HG02938 (cell line): ENCODE data around the gene METTL22.
A peak's percentile ranks its signal among the peaks of the same experiment; 100 is the strongest.
"Not testable (repeated sequence)": the region's sequence is repeated elsewhere in the genome, so short reads cannot be mapped to it uniquely, and the experiment has no call there.

Experiments used
- ATAC-seq: cut with Tn5 transposase; IDR thresholded peaks from one replicate; pipeline ENCODE4 v1.9.1; 2021; ENCODE audit warnings: mild to moderate bottlenecking, moderate library complexity; ENCODE audit not compliant: unreplicated experiment

Gene METTL22

DNA sequence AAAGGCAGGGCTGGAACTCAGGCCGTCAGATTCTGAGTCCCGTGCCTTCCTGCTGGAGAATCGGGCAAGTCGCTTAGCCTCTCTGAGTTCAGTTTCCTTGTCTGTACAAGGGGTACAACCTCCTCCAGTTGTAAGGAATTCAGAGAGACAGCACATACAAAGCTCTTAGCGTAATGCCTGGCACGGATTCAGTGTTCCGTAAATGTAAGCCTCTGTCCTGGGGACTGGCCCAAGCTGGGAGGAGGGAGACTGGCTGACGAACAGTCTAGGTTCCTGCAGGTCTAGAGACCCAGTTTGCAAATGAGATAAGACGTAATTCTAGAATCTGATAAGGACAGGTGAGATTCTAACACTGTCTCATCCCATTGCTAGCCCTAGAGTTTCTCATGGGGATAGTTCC, 9.9 kb downstream of the METTL22 start:
- ATAC-seq: no peak

DNA sequence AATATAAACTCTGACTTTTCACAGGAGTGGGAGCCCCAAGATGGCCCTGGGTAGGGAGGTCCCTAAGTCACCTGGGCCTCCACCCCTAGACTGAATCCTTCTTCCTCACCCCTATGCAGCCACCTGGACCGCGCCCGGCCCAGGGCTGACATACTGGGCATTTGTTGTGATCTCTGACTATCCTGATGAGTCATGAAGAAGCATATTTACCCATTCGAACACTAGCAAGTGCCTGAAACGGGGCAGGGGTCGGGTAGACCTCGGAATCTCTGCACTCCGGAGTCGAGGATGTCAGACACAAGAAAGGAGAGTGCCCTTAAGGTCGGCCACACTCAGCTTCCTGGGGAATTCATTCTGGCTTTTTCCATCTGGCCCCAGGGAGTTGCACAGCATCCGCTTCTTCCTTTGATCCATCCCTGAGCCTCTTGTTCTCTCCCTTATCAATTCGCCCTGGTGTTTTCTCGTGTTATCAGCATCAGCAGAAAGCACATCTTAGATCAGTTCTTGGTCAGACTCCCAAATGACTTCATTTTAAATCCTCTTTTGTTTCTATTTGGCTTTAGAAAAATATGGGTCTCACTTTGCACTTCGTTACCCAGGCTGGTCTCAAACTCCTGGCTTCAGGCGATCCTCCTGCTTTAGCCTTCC, 10.4 kb downstream of the METTL22 start:
- ATAC-seq: no peak

DNA sequence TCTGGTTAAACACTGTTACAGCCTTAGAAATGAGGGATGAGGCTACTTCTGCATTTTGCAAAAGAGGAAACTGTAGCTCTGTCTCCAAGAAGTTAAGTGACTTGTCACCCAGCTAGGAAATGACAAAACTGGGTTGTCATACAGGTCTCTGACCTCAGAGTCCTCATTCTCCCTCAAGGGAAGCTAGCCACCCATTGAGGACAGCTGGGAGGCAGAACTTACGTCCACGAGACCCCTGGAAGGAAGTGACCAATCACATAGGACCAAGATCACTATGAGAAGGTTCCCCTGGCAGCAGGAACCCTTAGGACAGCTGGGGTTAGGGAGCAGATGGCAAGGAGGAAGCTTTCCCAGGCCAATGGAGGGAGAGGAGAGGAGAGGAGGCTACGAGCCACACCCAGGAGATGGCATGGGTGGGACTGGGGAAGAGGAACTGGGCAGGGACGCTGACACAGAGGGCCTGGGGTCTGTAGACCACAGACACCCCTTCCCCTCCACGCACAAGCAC, 11.2 kb downstream of the METTL22 start:
- no peak for ATAC-seq

DNA sequence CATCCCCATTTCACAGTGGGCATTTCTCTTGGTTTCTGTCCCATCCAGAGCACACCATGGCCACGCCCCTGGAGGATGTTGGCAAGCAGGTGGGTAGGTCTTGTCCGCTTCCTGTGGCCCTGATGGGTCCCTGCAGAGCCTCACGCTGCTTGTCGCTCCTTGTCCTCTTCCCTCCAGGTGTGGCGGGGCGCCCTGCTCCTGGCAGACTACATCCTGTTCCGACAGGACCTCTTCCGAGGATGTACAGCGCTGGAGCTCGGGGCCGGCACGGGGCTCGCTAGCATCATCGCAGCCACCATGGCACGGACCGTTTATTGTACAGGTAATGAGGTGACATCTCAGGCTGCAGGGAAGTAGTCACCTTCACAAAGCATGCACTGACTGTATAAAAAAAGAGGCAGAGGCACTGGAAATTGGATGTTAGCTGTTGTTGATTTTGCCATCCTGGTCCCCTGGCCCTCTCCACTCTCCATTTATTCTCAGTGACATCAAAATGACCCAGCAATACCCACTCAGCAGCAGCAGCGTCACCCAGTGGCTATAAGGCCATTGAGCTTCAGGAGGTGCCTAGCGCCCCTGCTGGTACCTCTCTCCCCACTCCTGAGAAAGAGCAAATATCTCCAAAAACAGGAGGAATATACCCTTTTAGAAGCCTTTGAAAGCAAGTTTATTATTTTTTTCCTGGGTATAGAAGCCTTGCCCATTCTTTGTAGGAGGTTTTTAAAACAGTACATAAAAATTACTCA, 13.7 kb downstream of the METTL22 start:
- no peak for ATAC-seq

DNA sequence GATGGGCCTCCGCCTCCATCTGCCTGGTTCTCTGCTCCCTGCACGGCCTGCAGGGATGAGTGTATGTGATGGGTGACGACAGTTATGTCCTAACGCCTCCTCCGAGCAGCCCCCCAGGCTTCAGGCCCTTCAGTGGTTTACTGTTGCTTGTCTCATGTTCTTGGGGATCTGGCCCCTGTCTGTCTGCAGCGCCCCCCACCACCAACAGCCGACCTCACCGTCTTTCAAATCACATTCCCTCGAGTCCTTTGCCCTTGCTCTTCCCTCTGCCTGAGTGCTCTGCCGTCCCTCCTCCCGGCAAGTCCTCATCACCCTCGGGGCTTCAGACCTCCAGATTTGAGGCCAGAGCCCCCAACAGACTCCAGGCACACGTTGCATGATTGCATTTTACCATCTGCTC, 18.2 kb downstream of the METTL22 start:
- ATAC-seq: no peak

DNA sequence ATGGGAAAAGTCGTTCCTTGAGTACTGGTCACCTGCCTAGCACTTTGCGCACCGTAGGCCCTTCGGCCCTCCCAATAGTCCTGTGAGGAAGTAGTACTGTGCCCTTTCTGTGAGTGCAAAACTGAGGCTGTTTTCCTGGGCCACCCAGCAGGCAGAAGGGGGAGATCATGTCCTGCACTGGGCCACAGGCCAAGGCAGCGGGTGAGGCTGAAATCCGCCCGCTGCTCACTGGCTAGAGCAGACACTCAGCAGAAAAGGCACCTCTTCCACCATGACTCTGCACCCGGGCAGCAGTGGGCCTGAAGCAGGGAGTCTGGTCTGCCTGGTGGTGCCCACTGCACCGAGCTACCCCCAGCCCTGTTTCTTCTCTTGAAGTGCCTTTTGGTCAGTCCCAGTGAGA, 20.2 kb downstream of the METTL22 start:
- no peak for ATAC-seq

DNA sequence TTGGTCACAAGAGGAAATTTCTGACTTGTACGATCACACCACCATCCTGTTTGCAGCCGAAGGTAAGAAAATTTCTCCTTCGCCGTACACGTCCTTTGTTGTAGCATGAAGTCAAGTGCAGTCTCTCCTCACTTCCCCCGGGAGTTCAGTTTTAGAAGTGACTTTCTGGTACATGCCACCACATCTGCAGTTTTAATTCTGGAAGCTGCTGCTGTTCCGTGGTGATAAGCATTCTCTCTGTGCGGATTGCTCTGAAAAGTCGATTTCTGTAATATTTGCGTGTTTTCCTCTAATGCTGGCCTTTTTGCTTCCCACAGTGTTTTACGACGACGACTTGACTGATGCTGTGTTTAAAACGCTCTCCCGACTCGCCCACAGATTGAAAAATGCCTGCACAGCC, 20.6 kb downstream of the METTL22 start:
- ATAC-seq: no peak

DNA sequence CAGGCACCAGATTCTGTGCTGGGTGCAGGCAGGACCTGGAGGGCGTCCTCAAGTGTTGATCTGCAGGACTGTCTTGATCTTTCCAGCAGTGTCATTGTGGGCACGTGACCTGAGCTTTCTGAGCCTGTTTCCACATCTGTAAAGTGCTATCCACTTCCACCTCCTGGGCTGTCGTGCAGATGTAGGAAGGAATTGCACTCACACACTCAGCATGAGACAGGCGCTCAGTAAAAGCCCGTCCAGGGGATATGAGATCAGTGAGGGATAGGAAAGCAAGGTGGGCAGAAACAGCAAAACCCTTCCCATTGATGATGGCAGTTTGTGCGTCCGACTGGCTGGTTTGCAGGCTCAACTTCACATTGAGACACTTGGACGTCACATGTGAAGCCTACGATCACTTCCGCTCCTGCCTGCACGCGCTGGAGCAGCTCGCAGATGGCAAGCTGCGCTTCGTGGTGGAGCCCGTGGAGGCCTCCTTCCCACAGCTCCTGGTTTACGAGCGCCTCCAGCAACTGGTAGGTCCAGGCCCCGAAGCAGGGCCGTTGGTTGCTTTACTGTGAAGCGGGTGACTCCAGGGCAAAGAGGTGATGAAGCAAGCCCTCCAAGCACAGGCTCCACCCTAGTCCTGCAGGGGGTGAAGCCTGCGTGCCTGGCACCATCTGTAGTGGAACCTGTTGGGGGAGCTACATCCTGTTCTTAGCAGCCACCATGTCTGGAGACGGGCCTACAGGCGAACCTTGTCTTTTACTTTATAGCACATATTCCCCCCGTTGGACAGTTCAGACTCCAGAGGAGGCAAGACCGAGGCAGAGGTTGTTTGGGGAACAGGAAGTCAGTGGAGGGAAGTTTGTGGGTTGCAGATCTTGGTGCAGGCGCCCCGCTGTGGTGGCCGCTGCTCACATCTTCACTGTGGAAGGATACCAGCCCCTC, 23.0 kb downstream of the METTL22 start:
- no peak for ATAC-seq

DNA sequence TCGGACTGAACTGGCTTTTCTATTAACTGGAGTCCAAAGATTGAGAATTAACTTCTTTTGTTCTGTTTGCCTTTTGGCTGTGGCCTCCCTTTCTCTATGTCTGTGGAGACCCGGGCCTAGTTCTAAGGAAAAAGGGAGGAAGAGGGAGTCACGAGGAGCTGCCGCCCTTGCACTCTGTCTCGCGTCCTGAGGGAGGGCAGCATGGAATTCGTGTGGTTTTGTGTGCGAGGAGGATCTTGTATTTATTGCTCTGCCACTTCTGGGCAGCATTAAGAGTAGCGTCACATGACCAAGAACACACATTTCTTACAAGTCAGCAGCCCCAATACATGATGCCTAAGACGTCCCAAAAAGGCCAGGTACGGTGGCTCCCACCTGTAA, 23.6 kb downstream of the METTL22 start:
- no peak for ATAC-seq

DNA sequence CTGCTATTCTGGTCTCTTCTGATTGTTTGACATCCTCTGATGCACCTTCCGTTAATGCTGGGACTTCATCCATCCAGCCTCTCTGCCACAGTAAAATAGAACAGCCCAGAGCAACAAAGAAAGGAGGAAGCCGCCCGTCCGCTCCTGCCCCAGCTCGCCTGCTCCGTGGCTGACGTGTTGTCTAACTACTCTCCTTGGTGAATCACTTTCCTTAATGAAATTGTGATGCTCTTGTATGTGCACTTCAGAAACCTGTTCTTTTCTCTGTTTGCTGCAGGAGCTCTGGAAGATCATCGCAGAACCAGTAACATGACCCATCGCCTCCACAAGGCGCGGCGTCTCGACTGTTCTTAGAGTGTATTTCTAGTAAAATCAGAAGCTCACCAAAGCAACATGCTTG, 24.3 kb downstream of the METTL22 start:
- ATAC-seq: no peak

DNA sequence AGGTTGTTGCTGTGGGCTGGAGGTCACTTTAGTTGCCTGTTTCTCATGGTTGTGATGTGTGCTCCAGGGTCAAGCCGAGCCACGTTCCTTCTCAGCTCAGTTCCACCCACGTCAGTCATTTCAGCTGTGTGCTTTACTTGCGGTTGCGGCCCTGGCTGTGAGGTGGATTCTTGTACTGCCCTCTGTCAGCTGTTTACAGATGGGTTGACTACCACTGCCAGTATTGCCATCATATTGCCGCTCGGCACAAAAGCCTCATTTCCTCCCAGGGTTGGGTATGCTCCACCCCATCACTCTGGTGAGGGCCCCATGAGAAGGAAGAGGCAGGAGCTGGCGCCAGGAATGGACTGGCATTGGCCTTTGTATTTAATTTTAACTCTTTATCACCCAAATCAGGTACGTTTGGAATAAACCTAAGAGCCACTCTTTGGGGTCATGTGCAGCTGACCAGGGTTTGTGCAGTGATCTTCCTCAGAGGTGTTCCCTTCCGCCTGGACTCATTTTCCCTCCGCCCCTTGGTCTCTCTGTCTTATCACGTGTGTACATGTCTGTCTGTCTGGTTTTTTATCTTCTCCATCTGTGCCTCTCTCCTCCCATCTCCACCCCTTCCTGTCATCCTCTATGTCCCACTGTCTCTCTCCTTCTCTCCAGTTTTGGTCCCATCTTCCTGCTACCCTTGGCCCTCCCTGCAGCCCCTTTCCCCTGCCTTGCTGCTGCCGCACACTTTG, 25.0 kb downstream of the METTL22 start:
- ATAC-seq: no peak

DNA sequence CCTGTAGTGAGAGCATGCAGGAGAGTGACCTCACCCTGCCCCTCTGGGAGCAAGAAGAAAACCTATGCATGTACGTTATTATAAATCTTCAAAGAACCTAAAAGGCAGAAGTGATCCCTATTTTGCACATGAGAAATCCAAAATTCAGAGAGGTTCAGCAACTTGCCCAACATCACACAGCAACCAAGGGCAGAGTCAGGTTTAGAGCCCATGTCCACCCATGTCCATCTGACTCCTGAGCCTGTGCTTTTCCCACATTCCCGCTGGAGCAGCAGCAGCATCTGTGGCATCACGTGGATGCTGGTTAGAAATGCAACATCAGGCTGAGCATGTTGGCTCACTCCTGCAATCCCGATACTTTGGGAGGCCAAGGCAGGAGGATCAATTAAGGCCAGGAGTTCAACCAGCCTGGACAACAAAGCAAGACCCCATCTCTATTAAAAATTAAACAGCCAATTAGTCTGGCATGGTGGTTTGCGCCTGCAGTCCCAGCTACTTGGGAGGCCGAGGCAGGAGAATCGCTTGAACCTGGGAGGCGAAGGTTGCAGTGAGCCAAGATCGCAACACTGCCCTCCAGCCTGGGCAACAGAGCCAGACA, 26.3 kb downstream of the METTL22 start:
- ATAC-seq: no peak

DNA sequence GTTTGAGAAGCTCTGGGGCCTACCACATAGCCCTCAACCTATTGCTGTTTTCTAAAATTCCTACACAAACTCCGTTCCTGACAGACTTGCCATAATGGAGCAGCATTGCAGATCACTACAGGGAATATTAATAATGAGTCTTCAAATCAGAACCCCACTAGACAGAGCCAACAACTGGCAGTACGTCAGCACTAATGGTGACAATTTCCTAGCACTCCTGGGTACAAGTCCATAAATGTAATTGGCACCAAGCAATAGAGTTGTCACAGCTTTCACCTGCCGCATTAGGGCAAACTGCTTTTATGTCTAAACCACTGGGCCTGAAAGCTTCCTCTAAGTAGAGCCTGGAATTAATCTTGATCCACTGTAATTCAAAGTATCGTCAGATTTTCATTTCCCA, 27.4 kb downstream of the METTL22 start:
- ATAC-seq: no peak

DNA sequence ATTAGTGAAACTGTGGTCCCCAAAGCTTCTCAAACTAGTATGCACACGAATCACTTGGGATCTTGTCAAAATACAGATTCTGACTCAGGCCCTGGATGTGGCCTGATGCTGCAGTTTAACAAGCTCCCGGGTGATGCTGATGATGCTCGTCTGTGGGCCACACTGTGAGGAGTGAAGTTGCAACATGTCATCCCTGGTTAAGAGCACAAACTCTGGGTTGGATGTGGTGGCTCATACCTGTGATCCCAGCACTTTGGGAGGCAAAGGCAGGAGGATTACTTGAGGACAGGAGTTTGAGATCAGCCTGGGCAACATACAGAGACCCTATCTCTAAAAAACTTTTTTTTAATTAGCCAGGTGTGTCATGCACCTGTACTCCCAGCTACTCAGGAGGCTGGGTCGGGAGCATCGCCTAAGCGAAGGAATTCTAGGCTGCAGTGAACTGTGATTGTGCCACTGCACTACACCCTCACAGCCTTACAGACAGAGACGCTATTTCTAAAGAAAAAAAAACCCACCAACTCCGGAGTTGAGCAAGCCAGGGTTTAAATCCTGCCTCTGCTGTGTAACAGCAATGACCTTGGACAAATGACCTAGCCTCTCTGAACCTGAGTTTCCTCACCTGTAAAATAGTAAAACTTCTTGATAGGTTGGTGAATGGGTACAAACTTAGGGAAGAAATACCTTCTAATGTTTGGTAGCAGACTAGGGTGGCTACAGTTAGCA, 28.5 kb downstream of the METTL22 start:
- ATAC-seq: no peak

DNA sequence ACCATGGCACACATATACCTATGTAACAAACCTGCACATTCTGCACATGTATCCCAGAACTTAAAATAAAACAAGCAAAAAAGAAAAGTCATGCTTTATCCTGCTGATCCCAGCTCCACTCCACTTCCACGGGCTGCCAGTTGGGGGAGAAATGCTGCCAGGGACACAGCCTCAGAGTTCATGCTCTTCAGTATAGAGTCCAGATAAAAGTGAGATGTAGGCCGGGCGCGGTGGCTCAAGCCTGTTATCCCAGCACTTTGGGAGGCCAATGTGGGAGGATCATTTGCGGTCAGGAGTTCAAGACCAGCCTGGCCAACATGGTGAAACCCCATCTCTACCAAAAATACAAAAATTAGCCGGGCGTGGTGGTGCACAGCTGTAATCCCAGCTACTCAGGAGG, 30.5 kb downstream of the METTL22 start:
- ATAC-seq: not testable (repeated sequence)

DNA sequence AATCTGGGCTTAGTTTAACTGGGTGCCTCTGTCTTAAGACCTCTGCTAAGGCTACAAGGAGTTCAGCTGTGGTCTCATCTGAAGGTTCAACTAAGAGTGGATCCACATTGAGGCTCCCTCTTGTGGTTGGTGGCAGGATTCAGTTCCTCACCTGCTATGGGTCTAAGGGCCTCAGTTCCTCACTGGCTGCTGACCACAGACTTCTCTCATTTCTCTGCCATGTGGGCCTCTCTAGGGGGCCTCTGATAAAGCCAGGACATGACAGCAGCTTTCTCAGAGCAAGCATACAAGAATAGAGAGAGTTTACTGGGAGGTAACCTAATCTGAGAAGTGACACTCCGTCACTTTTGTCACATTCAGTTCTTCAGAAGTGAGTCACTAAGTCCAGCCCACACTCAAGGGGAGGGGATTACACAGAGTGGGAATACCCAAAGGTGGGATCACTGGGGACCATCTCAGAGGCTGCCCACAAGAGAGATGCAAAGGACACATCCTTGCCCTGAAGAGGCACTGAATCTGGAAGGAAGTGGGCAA, 33.8 kb downstream of the METTL22 start:
- ATAC-seq: peak; percentile 75

DNA sequence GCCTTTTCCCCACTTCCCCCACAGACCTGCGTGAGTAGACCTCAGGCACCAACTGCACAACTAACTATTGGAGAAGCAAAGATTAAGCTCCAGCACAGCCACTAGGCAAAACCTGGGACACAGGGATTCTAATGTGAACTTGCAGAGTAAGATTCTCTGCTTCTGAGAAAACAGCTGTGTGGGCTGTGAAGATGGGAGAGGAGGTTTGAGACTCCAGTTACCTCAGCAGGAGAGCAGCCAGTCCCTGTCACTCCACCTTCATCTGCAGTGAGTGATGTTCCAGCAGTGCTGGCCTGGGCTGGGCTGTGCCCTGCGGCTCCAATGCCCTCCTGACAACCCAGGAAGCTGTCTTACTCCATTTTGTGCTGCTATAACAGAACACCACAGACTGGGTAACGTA, 34.9 kb downstream of the METTL22 start:
- ATAC-seq: no peak

DNA sequence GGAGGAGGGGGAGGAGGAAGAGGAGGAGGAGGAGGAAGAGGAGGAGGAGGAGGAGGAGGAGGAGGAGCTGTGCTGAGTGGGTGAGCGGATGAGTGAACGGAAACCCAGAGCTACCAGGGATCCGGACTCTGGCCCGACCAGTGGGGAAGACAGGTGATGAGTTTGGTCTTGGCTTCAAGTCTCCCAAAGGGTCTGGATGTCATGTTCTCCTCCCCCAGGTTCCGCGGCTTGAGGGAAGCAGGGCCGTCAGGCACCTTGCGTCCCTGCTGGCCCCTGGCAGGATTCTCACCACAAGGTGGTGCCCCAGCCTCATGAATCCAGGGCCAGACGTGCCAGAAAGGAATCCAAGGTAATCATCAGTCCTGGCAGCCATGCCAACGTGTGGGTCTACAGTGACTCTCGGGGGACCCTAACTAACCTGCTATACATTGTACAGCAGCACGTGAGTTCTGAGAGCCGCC, 39.4 kb downstream of the METTL22 start:
- no peak for ATAC-seq

DNA sequence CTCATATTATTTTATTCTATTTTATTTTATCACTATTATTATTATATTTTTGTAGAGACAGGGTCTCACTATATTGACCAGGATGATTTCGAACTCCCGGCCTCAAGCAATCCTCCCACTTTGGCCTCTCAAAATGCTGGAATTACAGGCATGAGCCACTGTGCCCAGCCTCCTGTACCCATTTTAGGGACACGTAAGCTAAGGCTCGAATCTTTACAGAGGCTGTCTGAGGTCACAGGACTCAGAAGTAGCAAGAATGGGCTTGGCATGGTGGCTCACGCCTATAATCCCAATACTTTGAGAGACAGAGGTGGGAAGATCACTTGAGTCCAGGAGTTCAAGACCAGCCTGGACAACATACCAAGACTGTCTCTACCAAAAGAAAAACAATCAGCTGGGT, 40.2 kb downstream of the METTL22 start:
- ATAC-seq: no peak
